ENCODE measurements around the gene OOSP4B.

OOSP4B gene

GRCh38 chr11:60077216-60077817 lies 60.3 kb downstream of the OOSP4B start:
- Histone ChIP-seq H3K36me3 (ENCODE audit: insufficient read depth, low read length) (no peaks in the 10 kb centered on the region), H3K9me3 (ENCODE audit: low read length) (no peaks in the 10 kb centered on the region), H3K27me3 (ENCODE audit: insufficient read depth, low read length) (no peaks in the 10 kb centered on the region), H2AFZ (ENCODE audit: low read depth, low read length) (no peak overlapping the region), H3K4me3 (ENCODE audit: low read length) (no peak overlapping the region), H3K4me1 (ENCODE audit: insufficient read depth, low read length) (no peaks in the 10 kb centered on the region)

- Histone ChIP-seq H3K27me3 (ENCODE audit: insufficient read depth, low read length) (no peaks in the 10 kb centered on the region), H3K4me3 (ENCODE audit: low read length) (no peak overlapping the region), H2AFZ (ENCODE audit: low read depth, low read length) (no peak overlapping the region), H3K36me3 (ENCODE audit: insufficient read depth, low read length) (no peaks in the 10 kb centered on the region), H3K9me3 (ENCODE audit: low read length) (no peaks in the 10 kb centered on the region), H3K4me1 (ENCODE audit: insufficient read depth, low read length) (no peaks in the 10 kb centered on the region)
Measured at GRCh38 chr11:60077981-60078380, 61.0 kb downstream of the OOSP4B start.

GRCh38 chr11:60078745-60079144 lies 61.8 kb downstream of the OOSP4B start:
- Histone ChIP-seq H3K36me3 (ENCODE audit: insufficient read depth, low read length) (no peaks in the 10 kb centered on the region), H3K4me1 (ENCODE audit: insufficient read depth, low read length) (no peaks in the 10 kb centered on the region), H2AFZ (ENCODE audit: low read depth, low read length) (no peak overlapping the region), H3K9me3 (ENCODE audit: low read length) (no peaks in the 10 kb centered on the region), H3K27me3 (ENCODE audit: insufficient read depth, low read length) (no peaks in the 10 kb centered on the region), H3K4me3 (ENCODE audit: low read length) (no peak overlapping the region)

GRCh38 chr11:60080535-60080934 lies 63.6 kb downstream of the OOSP4B start:
- no peaks in the 10 kb centered on the region for H3K4me1 ChIP-seq (ENCODE audit: insufficient read depth, low read length)
- H2AFZ ChIP-seq (ENCODE audit: low read depth, low read length), result no peak overlapping the region
- no peaks in the 10 kb centered on the region for H3K27me3 ChIP-seq (ENCODE audit: insufficient read depth, low read length)
- H3K4me3 ChIP-seq (ENCODE audit: low read length), result no peak overlapping the region
- no peaks in the 10 kb centered on the region for H3K9me3 ChIP-seq (ENCODE audit: low read length)
- no peaks in the 10 kb centered on the region for H3K36me3 ChIP-seq (ENCODE audit: insufficient read depth, low read length)
